Lower leg skin (tissue), 3 donors: ENCODE results near the gene OR6K2.

Experiments
- POLR2A ChIP-seq, 2 donors: fragments of 450-650 bp; IDR thresholded peaks; one replicate each; pipeline ENCODE4 v1.6.1; 2016 to 2017; ENCODE audit warnings: antibody characterized with exemption in 2 of 2, mild to moderate bottlenecking in 1 of 2, moderate library complexity in 1 of 2
- TF ChIP-seq, protein P1 (sequence below), 3 donors: fragments of 450-650 bp; IDR thresholded peaks; one replicate each; pipeline ENCODE4 v1.5.1; 2016; ENCODE audit warnings: antibody characterized with exemption in 3 of 3, mild to moderate bottlenecking in 3 of 3, moderate library complexity in 2 of 3

DNA sequence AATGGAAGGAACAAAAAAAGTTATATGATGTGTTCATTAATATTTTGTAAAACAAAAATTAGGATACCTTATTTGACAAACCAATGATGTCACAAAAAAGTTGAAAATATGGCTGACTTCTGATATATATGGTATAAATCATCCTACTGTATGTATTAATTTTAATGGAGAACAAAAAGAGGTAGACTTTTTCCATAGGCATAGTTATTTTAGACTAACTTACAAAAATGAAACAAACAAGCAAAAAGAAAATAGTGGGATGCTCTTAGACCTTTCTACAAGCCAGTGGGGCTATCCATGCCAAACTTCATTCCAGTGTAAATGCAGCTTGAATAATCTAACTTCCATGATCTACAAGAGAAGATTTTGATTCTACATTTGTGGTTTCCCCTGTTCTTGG lies 13.4 kb downstream of the OR6K2 start:
- TF ChIP-seq, protein P1, sequence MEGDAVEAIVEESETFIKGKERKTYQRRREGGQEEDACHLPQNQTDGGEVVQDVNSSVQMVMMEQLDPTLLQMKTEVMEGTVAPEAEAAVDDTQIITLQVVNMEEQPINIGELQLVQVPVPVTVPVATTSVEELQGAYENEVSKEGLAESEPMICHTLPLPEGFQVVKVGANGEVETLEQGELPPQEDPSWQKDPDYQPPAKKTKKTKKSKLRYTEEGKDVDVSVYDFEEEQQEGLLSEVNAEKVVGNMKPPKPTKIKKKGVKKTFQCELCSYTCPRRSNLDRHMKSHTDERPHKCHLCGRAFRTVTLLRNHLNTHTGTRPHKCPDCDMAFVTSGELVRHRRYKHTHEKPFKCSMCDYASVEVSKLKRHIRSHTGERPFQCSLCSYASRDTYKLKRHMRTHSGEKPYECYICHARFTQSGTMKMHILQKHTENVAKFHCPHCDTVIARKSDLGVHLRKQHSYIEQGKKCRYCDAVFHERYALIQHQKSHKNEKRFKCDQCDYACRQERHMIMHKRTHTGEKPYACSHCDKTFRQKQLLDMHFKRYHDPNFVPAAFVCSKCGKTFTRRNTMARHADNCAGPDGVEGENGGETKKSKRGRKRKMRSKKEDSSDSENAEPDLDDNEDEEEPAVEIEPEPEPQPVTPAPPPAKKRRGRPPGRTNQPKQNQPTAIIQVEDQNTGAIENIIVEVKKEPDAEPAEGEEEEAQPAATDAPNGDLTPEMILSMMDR (IDR thresholded peaks at IDR 0.05): no peak
- TF ChIP-seq POLR2A (IDR thresholded peaks at IDR 0.05): no peak
